WTC11 (cell line): ENCODE data around the gene NRXN3. TPM values are rescaled to one million over a fixed set of nuclear protein-coding genes. Genes with fewer than 3 reads are reported as not detected.

Source experiments
- ATAC-seq: fragments of 200-7000 bp; cut with Tn5 transposase; 2 replicates; pipeline ENCODE4 v1.10.0; 2021; ENCODE audit warnings: mild to moderate bottlenecking, moderate library complexity
- CTCF ChIA-PET: fragments of 300-600 bp; sonication (Branson Sonifier 250); formaldehyde crosslinking; loops from one replicate; lab custom pipeline; 2021; ENCODE audit warnings: antibody characterized with exemption; lab: Charles Lee
- POLR2A ChIA-PET: fragments of 350-600 bp; sonication (Branson Sonifier 250); formaldehyde crosslinking; loops from one replicate; lab custom pipeline; 2021; ENCODE audit warnings: antibody characterized with exemption; lab: Charles Lee
- DNase-seq: peaks from one replicate; pipeline ENCODE4 v3.0.0; 2021; ENCODE audit warnings: low spot score
- H3K27ac Mint-ChIP-seq: 2 replicates; pipeline ENCODE4 v1.8.0; 2021; ENCODE audit warnings: mixed read lengths
- H3K27me3 Mint-ChIP-seq: 2 replicates; pipeline ENCODE4 v1.8.0; 2021; ENCODE audit warnings: low read depth, mild to moderate bottlenecking, moderate library complexity, mixed read lengths
- H3K36me3 Mint-ChIP-seq: 2 replicates; pipeline ENCODE4 v1.8.0; 2021; ENCODE audit warnings: mixed read lengths
- H3K4me1 Mint-ChIP-seq: 2 replicates; pipeline ENCODE4 v1.8.0; 2022; ENCODE audit warnings: mixed read lengths
- H3K4me3 Mint-ChIP-seq: 2 replicates; pipeline ENCODE4 v1.8.0; 2021; ENCODE audit warnings: mild to moderate bottlenecking, moderate library complexity, mixed read lengths
- H3K9me3 Mint-ChIP-seq: 2 replicates; pipeline ENCODE4 v1.8.0; 2021; ENCODE audit warnings: mixed read lengths
- AR ChIP-seq: fragments of 250-450 bp; sonication (Bioruptor Pico); IDR thresholded peaks from 2 replicates; pipeline ENCODE4 v1.9.0; 2021; ENCODE audit warnings: mild to moderate bottlenecking
- ATF2 ChIP-seq: sonication (generic); formaldehyde crosslinking; IDR thresholded peaks from 2 replicates; pipeline ENCODE4 v1.8.1; 2022; ENCODE audit warnings: low read depth, missing genetic modification reagents, borderline replicate concordance
- ATF6 ChIP-seq: sonication (generic); formaldehyde crosslinking; IDR thresholded peaks from 2 replicates; pipeline ENCODE4 v1.8.1; 2023; ENCODE audit warnings: mild to moderate bottlenecking, missing genetic modification reagents
- CDX4 ChIP-seq: fragments of 250-450 bp; sonication (Bioruptor Pico); IDR thresholded peaks from 2 replicates; pipeline ENCODE4 v1.9.0; 2021; ENCODE audit warnings: moderate library complexity, mild to moderate bottlenecking, inconsistent platforms, borderline replicate concordance
- CREM ChIP-seq: sonication (generic); formaldehyde crosslinking; IDR thresholded peaks from 2 replicates; pipeline ENCODE4 v1.8.1; 2022; ENCODE audit warnings: mild to moderate bottlenecking, missing genetic modification reagents, moderate library complexity
- E2F4 ChIP-seq: sonication (generic); formaldehyde crosslinking; IDR thresholded peaks from 2 replicates; pipeline ENCODE4 v1.8.1; 2022; ENCODE audit warnings: low read depth, mild to moderate bottlenecking, moderate library complexity, missing genetic modification reagents, borderline replicate concordance
- FOXK1 ChIP-seq: sonication (generic); formaldehyde crosslinking; IDR thresholded peaks from 2 replicates; pipeline ENCODE4 v1.8.0; 2022; ENCODE audit warnings: mild to moderate bottlenecking, moderate library complexity, missing genetic modification reagents
- GABPB1 ChIP-seq: sonication (generic); formaldehyde crosslinking; IDR thresholded peaks from 2 replicates; pipeline ENCODE4 v1.8.1; 2023; ENCODE audit warnings: mild to moderate bottlenecking, missing genetic modification reagents
- GRHL2 ChIP-seq: fragments of 250-450 bp; sonication (Bioruptor Pico); IDR thresholded peaks from 2 replicates; pipeline ENCODE4 v1.8.0; 2022; ENCODE audit warnings: mild to moderate bottlenecking, moderate library complexity; ENCODE audit not compliant: insufficient replicate concordance, severe bottlenecking
- GTF2I ChIP-seq: fragments of 250-450 bp; sonication (Bioruptor Pico); conservative IDR thresholded peaks from 2 replicates; pipeline ENCODE4 v1.4.0; 2021; ENCODE audit warnings: mild to moderate bottlenecking
- HMGA2 ChIP-seq: fragments of 250-450 bp; sonication (Bioruptor Pico); IDR thresholded peaks from 2 replicates; pipeline ENCODE4 v1.4.0; 2021; ENCODE audit warnings: mild to moderate bottlenecking, moderate library complexity
- JUN ChIP-seq: sonication (generic); formaldehyde crosslinking; IDR thresholded peaks from 2 replicates; pipeline ENCODE4 v1.8.0; 2023; ENCODE audit warnings: mild to moderate bottlenecking, missing genetic modification reagents
- MAX ChIP-seq: sonication (generic); formaldehyde crosslinking; IDR thresholded peaks from 2 replicates; pipeline ENCODE4 v1.8.0; 2022; ENCODE audit warnings: mild to moderate bottlenecking, missing genetic modification reagents
- MLX ChIP-seq: sonication (generic); formaldehyde crosslinking; IDR thresholded peaks from 2 replicates; pipeline ENCODE4 v1.8.1; 2023; ENCODE audit warnings: mild to moderate bottlenecking, missing genetic modification reagents, moderate library complexity
- MYBL2 ChIP-seq: sonication (generic); formaldehyde crosslinking; IDR thresholded peaks from 2 replicates; pipeline ENCODE4 v1.8.1; 2023; ENCODE audit warnings: mild to moderate bottlenecking, moderate library complexity, missing genetic modification reagents
- NFYB ChIP-seq: sonication (generic); formaldehyde crosslinking; conservative IDR thresholded peaks from 2 replicates; pipeline ENCODE4 v1.8.0; 2022; ENCODE audit warnings: low read depth, missing genetic modification reagents
- RORB ChIP-seq: fragments of 250-450 bp; sonication (Bioruptor Pico); IDR thresholded peaks from 2 replicates; pipeline ENCODE4 v1.9.0; 2021; ENCODE audit warnings: mild to moderate bottlenecking
- SMAD4 ChIP-seq: sonication (generic); formaldehyde crosslinking; IDR thresholded peaks from 2 replicates; pipeline ENCODE4 v1.8.0; 2022; ENCODE audit warnings: mild to moderate bottlenecking, missing genetic modification reagents
- SOX15 ChIP-seq: fragments of 250-450 bp; sonication (Bioruptor Pico); IDR thresholded peaks from 2 replicates; pipeline ENCODE4 v1.9.0; 2021; ENCODE audit warnings: mild to moderate bottlenecking
- SP1 ChIP-seq: sonication (generic); formaldehyde crosslinking; conservative IDR thresholded peaks from 2 replicates; pipeline ENCODE4 v1.8.1; 2022; ENCODE audit warnings: missing genetic modification reagents
- TEAD4 ChIP-seq: sonication (generic); formaldehyde crosslinking; IDR thresholded peaks from 2 replicates; pipeline ENCODE4 v1.8.0; 2022; ENCODE audit warnings: mild to moderate bottlenecking, missing genetic modification reagents
- ZNF138 ChIP-seq: sonication (generic); formaldehyde crosslinking; conservative IDR thresholded peaks from 2 replicates; pipeline ENCODE4 v1.8.1; 2022; ENCODE audit warnings: mild to moderate bottlenecking, moderate library complexity, missing genetic modification reagents
- ZNF263 ChIP-seq: sonication (generic); formaldehyde crosslinking; IDR thresholded peaks from 2 replicates; pipeline ENCODE4 v1.8.1; 2022; ENCODE audit warnings: low read depth, mild to moderate bottlenecking, moderate library complexity, missing genetic modification reagents
- ZNF416 ChIP-seq: fragments of 250-450 bp; sonication (Bioruptor Pico); IDR thresholded peaks from 2 replicates; pipeline ENCODE4 v1.9.0; 2021; ENCODE audit warnings: mild to moderate bottlenecking, inconsistent platforms
- ZNF423 ChIP-seq: fragments of 250-450 bp; sonication (Bioruptor Pico); IDR thresholded peaks from 2 replicates; pipeline ENCODE4 v2.1.2; 2022; ENCODE audit warnings: mild to moderate bottlenecking, moderate library complexity
- total RNA-seq: library from RNA; stranded (reverse); gene quantifications from 3 replicates; pipeline ENCODE4 v1.2.3, GENCODE V29; 2021

NRXN3 gene
- total RNA-seq, 1 experiment from 2014 or later = 3.0 TPM

GRCh38 chr14:79284621-79285020 lies 1114.4 kb downstream of the NRXN3 start (continued):
- no peak for TF ChIP-seq GABPB1
- no peak for TF ChIP-seq ZNF263 (CRISPR knock-in tag)
- TF ChIP-seq, all 79 proteins: peak for 0

- Mint-ChIP-seq H3K36me3 (peaks cover 2% of the 10 kb centered on the region; the same call in 1 of the 2 replicates), H3K9me3 (peaks cover 7% of the 10 kb centered on the region; the same call in 1 of the 2 replicates), H3K27me3 (peaks cover 43% of the 10 kb centered on the region), H3K4me3 (no peak overlapping the region), H3K4me1 (peaks cover 37% of the 10 kb centered on the region), H3K27ac (no peak overlapping the region)
- POLR2A ChIA-PET = no interaction called here
- TF ChIP-seq SMAD4 (CRISPR knock-in tag) (no peak), MLX (no peak), ZNF416 (CRISPR knock-in tag) (no peak), ATF2 (CRISPR knock-in tag) (no peak), HMGA2 (CRISPR knock-in tag) (no peak), CDX4 (CRISPR knock-in tag) (no peak), MAX (CRISPR knock-in tag) (no peak), TEAD4 (CRISPR knock-in tag) (no peak), MYBL2 (no peak), CREM (CRISPR knock-in tag) (no peak), FOXK1 (CRISPR knock-in tag) (no peak), SOX15 (CRISPR knock-in tag) (no peak), RORB (no peak)
- CTCF ChIA-PET = no interaction called here
- ATAC-seq = no peak
- no peak for DNase-seq
Measured at GRCh38 chr14:79285263-79285662, 1115.1 kb downstream of the NRXN3 start.

GRCh38 chr14:79287976-79288375 lies 1117.8 kb downstream of the NRXN3 start:
- ATAC-seq = no peak
- Mint-ChIP-seq H3K27ac (no peak overlapping the region), H3K36me3 (peaks cover 9% of the 10 kb centered on the region), H3K4me3 (no peak overlapping the region), H3K27me3 (peaks cover 20% of the 10 kb centered on the region), H3K9me3 (peaks cover 13% of the 10 kb centered on the region; the same call in 1 of the 2 replicates), H3K4me1 (peaks cover 12% of the 10 kb centered on the region)
- DNase-seq = no peak
- POLR2A ChIA-PET = no interaction called here
- CTCF ChIA-PET = no interaction called here
- no peak for TF ChIP-seq GRHL2 (CRISPR knock-in tag)
- TF ChIP-seq ZNF423 (CRISPR knock-in tag) = no peak
- TF ChIP-seq SP1 = no peak
- TF ChIP-seq CDX4 (CRISPR knock-in tag) = no peak
- no peak for TF ChIP-seq GTF2I (CRISPR knock-in tag)
- TF ChIP-seq JUN (CRISPR knock-in tag) = no peak
- TF ChIP-seq AR (CRISPR knock-in tag) = no peak
- TF ChIP-seq MYBL2 = no peak
- no peak for TF ChIP-seq NFYB
- TF ChIP-seq ZNF138 (CRISPR knock-in tag) = no peak
- TF ChIP-seq ZNF416 (CRISPR knock-in tag) = no peak
- no peak for TF ChIP-seq ATF6
- TF ChIP-seq E2F4 (CRISPR knock-in tag) = no peak
- no peak for TF ChIP-seq SOX15 (CRISPR knock-in tag)
- no peak for TF ChIP-seq MAX (CRISPR knock-in tag)
